K562 (cell line): ENCODE data around the gene SPATA31C2. TPM values are rescaled to one million over a fixed set of nuclear protein-coding genes. Genes with fewer than 3 reads are reported as not detected.

Experiments
- ATAC-seq: fragments of 200-7000 bp; cut with Tn5 transposase; 3 replicates; pipeline ENCODE4 v1.9.1; 2020; ENCODE audit warnings: moderate library complexity
- BruUV-seq: library from RNA; stranded (reverse); fragments of 400-500 nt; replicated peaks from 2 replicates; lab custom pipeline; 2021; lab: Mats Ljungman, UMichigan
- CTCF ChIA-PET: fragments of 300-600 bp; formaldehyde crosslinking; extraction: SDS; loops from one replicate; lab custom pipeline; 2021; ENCODE audit warnings: low intra/inter-chr PET ratio; lab: Yijun Ruan, JAX
- POLR2A ChIA-PET: fragments of 300-600, 350-650 bp; sonication (Branson Sonifier 250); formaldehyde crosslinking; extraction: SDS; loops from one replicate; lab custom pipeline; 2021; ENCODE audit warnings: antibody characterized with exemption, inconsistent platforms; lab: Yijun Ruan, JAX
- DNase-seq, 4 experiments: peaks; one replicate each; pipeline versions ENCODE4 v3.0.0 to v3.0.0-alpha.2; 2011 to 2018; ENCODE audit warnings: low spot score in 3 of 4, mixed read lengths in 3 of 4; ENCODE audit errors: extremely low read depth in 1 of 4
- FAIRE-seq: peaks from 2 replicates; lab custom pipeline; 2011; peaks lifted over from hg19 to GRCh38; lab: Jason Lieb, UNC
- H2AFZ ChIP-seq: 2 replicates; pipeline ENCODE4 v1.6.0; 2011; ENCODE audit warnings: low read depth, low read length, control low read depth, inconsistent platforms
- H3K27ac ChIP-seq: fragments of 200-600 bp; 3 replicates; pipeline ENCODE4 v1.8.0; 2011; ENCODE audit warnings: low read depth, mild to moderate bottlenecking, control low read depth, inconsistent platforms, low read length, moderate library complexity, mixed read lengths; ENCODE audit errors: extremely low read depth
- H3K27me3 ChIP-seq, 2 experiments: fragments of 300-600 bp in 1 of 2; 2 replicates in 1 of 2; 3 replicates in 1 of 2; pipeline versions ENCODE4 v1.6.0 to v1.8.0; 2011; ENCODE audit warnings: inconsistent platforms in 2 of 2, low read length in 2 of 2, mild to moderate bottlenecking in 1 of 2, mixed read lengths in 1 of 2, moderate library complexity in 1 of 2; ENCODE audit not compliant: control insufficient read depth in 2 of 2, insufficient read depth in 2 of 2
- H3K36me3 ChIP-seq: fragments of 300-600 bp; 3 replicates; pipeline ENCODE4 v1.8.0; 2011; ENCODE audit warnings: mild to moderate bottlenecking, low read length, inconsistent platforms; ENCODE audit not compliant: control insufficient read depth, insufficient read depth
- H3K4me1 ChIP-seq, 2 experiments: fragments of 200-600 bp in 1 of 2; replicated peaks in 1 of 2; 2 replicates in 1 of 2; 3 replicates in 1 of 2; pipeline versions ENCODE4 v1.5.1 to v1.8.0; 2011; ENCODE audit warnings: inconsistent platforms in 2 of 2, low read length in 2 of 2, mild to moderate bottlenecking in 1 of 2, mixed read lengths in 1 of 2, moderate library complexity in 1 of 2; ENCODE audit not compliant: control insufficient read depth in 2 of 2, insufficient read depth in 2 of 2
- H3K4me2 ChIP-seq: 2 replicates; pipeline ENCODE4 v1.6.1; 2011; ENCODE audit warnings: low read length, control low read depth, inconsistent platforms, mixed read lengths; ENCODE audit not compliant: insufficient read depth
- H3K4me3 ChIP-seq: fragments of 200-600 bp; sonication (generic), shearing (Covaris generic); 2 replicates; pipeline ENCODE4 v1.5.1; 2016; ENCODE audit warnings: control low read depth, inconsistent platforms
- H3K79me2 ChIP-seq: fragments of 200-600 bp; 3 replicates; pipeline ENCODE4 v1.8.0; 2011; ENCODE audit warnings: low read length, inconsistent platforms; ENCODE audit not compliant: control insufficient read depth, insufficient read depth
- H3K9ac ChIP-seq, 2 experiments: 2 replicates each; pipeline versions ENCODE4 v1.6.0 to v1.6.1; 2011; ENCODE audit warnings: low read depth in 2 of 2, low read length in 2 of 2, control low read depth in 1 of 2, inconsistent platforms in 1 of 2, mild to moderate bottlenecking in 1 of 2, mixed read lengths in 1 of 2; ENCODE audit not compliant: insufficient read depth in 1 of 2
- H3K9me1 ChIP-seq: one replicate; pipeline ENCODE4 v1.6.0; 2011; ENCODE audit warnings: inconsistent platforms, mild to moderate bottlenecking, low read length, moderate library complexity; ENCODE audit not compliant: control insufficient read depth, insufficient read depth
- H3K9me3 ChIP-seq: replicated peaks from 2 replicates; pipeline ENCODE4 v1.5.1; 2011; ENCODE audit warnings: low read depth, low read length, inconsistent platforms; ENCODE audit not compliant: control insufficient read depth, insufficient read depth
- H4K20me1 ChIP-seq: replicated peaks from 2 replicates; pipeline ENCODE4 v1.6.1; 2011; ENCODE audit warnings: low read length, inconsistent platforms, mixed read lengths; ENCODE audit not compliant: control insufficient read depth, insufficient read depth
- BCL6 ChIP-seq: fragments of 250-450 bp; sonication (Bioruptor Pico); IDR thresholded peaks from 2 replicates; pipeline ENCODE4 v1.4.0; 2020
- BRF2 ChIP-seq: IDR thresholded peaks from 3 replicates; pipeline ENCODE4 v1.6.1; 2011; ENCODE audit warnings: borderline replicate concordance, mild to moderate bottlenecking; ENCODE audit not compliant: insufficient read length, insufficient read depth
- CCAR2 ChIP-seq: fragments of 200-400 bp; formaldehyde crosslinking; IDR thresholded peaks from 2 replicates; pipeline ENCODE4 v1.6.1; 2017; ENCODE audit warnings: mild to moderate bottlenecking, low read depth, low read length
- CREB1 ChIP-seq, 2 experiments: sonication (generic) in 1 of 2; formaldehyde crosslinking in 1 of 2; IDR thresholded peaks; 2 replicates each; pipeline versions ENCODE4 v1.6.1 to v1.8.0; 2012 to 2022; ENCODE audit warnings: inconsistent platforms in 1 of 2, mild to moderate bottlenecking in 1 of 2, missing genetic modification reagents in 1 of 2, moderate library complexity in 1 of 2
- DIDO1 ChIP-seq: fragments of 450-650 bp; IDR thresholded peaks from 2 replicates; pipeline ENCODE4 v1.6.1; 2016; ENCODE audit warnings: low read depth, missing biosample characterization, missing genetic modification characterization
- ELF1 ChIP-seq: fragments of 200-800 bp; sonication (Bioruptor generic); IDR thresholded peaks from 2 replicates; pipeline ENCODE4 v1.6.1; 2016; ENCODE audit warnings: missing genetic modification characterization, missing compliant biosample characterization
- HCFC1 ChIP-seq: IDR thresholded peaks from 2 replicates; pipeline ENCODE4 v1.6.1; 2012; ENCODE audit warnings: low read depth, low read length, improper control_type of control experiment
- HNRNPK ChIP-seq: fragments of 200-400 bp; formaldehyde crosslinking; IDR thresholded peaks from one replicate; pipeline ENCODE4 v1.6.1; 2018; ENCODE audit warnings: mild to moderate bottlenecking, low read depth, low read length; ENCODE audit not compliant: poor library complexity, severe bottlenecking
- PCBP1 ChIP-seq: fragments of 200-400 bp; formaldehyde crosslinking; IDR thresholded peaks from 2 replicates; pipeline ENCODE4 v1.6.1; 2018; ENCODE audit warnings: mild to moderate bottlenecking, low read depth, low read length; ENCODE audit not compliant: poor library complexity, severe bottlenecking
- RBM22 ChIP-seq: fragments of 200-400 bp; formaldehyde crosslinking; IDR thresholded peaks from 2 replicates; pipeline ENCODE4 v1.6.1; 2018; ENCODE audit warnings: low read length, low read depth; ENCODE audit not compliant: poor library complexity, severe bottlenecking
- SIRT6 ChIP-seq: IDR thresholded peaks from one replicate; pipeline ENCODE4 v1.6.1; 2012; ENCODE audit warnings: low read depth, mild to moderate bottlenecking, control low read depth, inconsistent platforms, low read length, moderate library complexity
- TEAD1 ChIP-seq, 2 experiments: fragments of 450-650 bp in 1 of 2; sonication (generic) in 1 of 2; formaldehyde crosslinking; IDR thresholded peaks; 2 replicates each; pipeline versions ENCODE4 v1.4.0 to v1.8.0; 2020 to 2022; ENCODE audit warnings: mild to moderate bottlenecking in 2 of 2, missing genetic modification reagents in 1 of 2
- ZKSCAN3 ChIP-seq: fragments of 250-450 bp; sonication (Bioruptor Pico); IDR thresholded peaks from 2 replicates; pipeline ENCODE4 v1.4.0; 2020
- ZNF174 ChIP-seq: fragments of 250-450 bp; sonication (Bioruptor Pico); IDR thresholded peaks from 2 replicates; pipeline ENCODE4 v1.4.0; 2020; ENCODE audit warnings: mild to moderate bottlenecking
- ZNF175 ChIP-seq: fragments of 200-800 bp; sonication (Bioruptor generic); IDR thresholded peaks from 2 replicates; pipeline ENCODE4 v1.6.1; 2016; ENCODE audit warnings: low read depth, mild to moderate bottlenecking, missing genetic modification characterization, missing compliant biosample characterization
- ZNF277 ChIP-seq: fragments of 250-450 bp; sonication (Bioruptor Pico); IDR thresholded peaks from 2 replicates; pipeline ENCODE4 v1.8.0; 2022; ENCODE audit warnings: inconsistent platforms, mild to moderate bottlenecking, moderate library complexity, borderline replicate concordance
- ZNF75A ChIP-seq: fragments of 450-650 bp; formaldehyde crosslinking; IDR thresholded peaks from 2 replicates; pipeline ENCODE4 v1.4.0; 2020; ENCODE audit warnings: mild to moderate bottlenecking
- WGBS: fragments of 100-300 bp; shearing (Covaris generic); methylation state at CpG from one replicate; pipeline ENCODE4 v1.1.6; 2016; ENCODE audit warnings: low coverage, mixed read lengths; ENCODE audit not compliant: insufficient coverage; ENCODE audit errors: missing lambda C conversion rate; 5-methylcytosine and 5-hydroxymethylcytosine counted together
- in situ Hi-C: fragments of 300-500 bp; cut with MboI; formaldehyde crosslinking; loops from 4 replicates; pipeline ENCODE4 v1.15.0; 2018; ENCODE audit warnings: inconsistent platforms, mixed read lengths
- intact Hi-C: fragments of 100-400 bp; cut with micrococcal nuclease; formaldehyde crosslinking; loops from 2 replicates; pipeline ENCODE4 v1.14.2; 2022
- polyA plus RNA-seq, 8 experiments: library from polyadenylated mRNA; depleted of rRNA in 4 of 8; stranded (reverse) in 5 of 8; unstranded in 3 of 8; fragments of >200 nt; fragmentation: Nextera tagmentation in 2 of 8; fragmentation: Illumina TruSeq in 1 of 8; extraction: Ambion mirVana in 2 of 8; extraction: Trizol in 1 of 8; gene quantifications; 2 replicates each; pipeline versions ENCODE4 v1.2.1 to v1.2.3, GENCODE V29; 2011 to 2014; ENCODE audit warnings: inconsistent platforms in 1 of 8, missing spikeins in 1 of 8
- total RNA-seq, 7 experiments: library from RNA; depleted of rRNA in 6 of 7; stranded (reverse); fragments of >200 nt in 6 of 7; fragmentation: Illumina TruSeq in 2 of 7; extraction: Trizol in 2 of 7; gene quantifications; 2 replicates each; pipeline versions ENCODE4 v1.2.1 to v1.2.3, GENCODE V29; 2011 to 2021; ENCODE audit warnings: low replicate concordance in 1 of 7

Gene SPATA31C2
- total and polyA plus RNA-seq, 9 of the 15 experiments (the other 6 are each of a cell fraction or from before 2014, with no cell fraction given) = 0.04 to 0.27 (median 0.16) TPM

GRCh38 chr9:88183798-88184495, 45.7 kb upstream of the SPATA31C2 start (continued):
- TF ChIP-seq ZKSCAN3 (CRISPR knock-in tag) (no peak), BCL6 (no peak), ELF1 (tag) (no peak)

GRCh38 chr9:88182501-88182900, 44.2 kb upstream of the SPATA31C2 start:
- no peak for TF ChIP-seq CCAR2
- TF ChIP-seq ZNF175 = no peak
- TF ChIP-seq ZNF174 = no peak
- no peak for TF ChIP-seq RBM22
- TF ChIP-seq PCBP1 = no peak
- TF ChIP-seq SIRT6 = no peak
- TF ChIP-seq ZNF277 = no peak
- no peak for TF ChIP-seq HCFC1
- TF ChIP-seq DIDO1 (tag) = no peak
- TF ChIP-seq ZNF75A (CRISPR knock-in tag) = no peak
- TF ChIP-seq CREB1 (IDR thresholded peaks at IDR 0.05) = no peak
- no peak for TF ChIP-seq CREB1 (CRISPR knock-in tag; IDR thresholded peaks at IDR 0.05)
- TF ChIP-seq BRF2 = no peak
- no peak for TF ChIP-seq HNRNPK
- TF ChIP-seq TEAD1 (CRISPR knock-in tag; IDR thresholded peaks at IDR 0.05) = no peak
- TF ChIP-seq, all 486 proteins: peak for 0
- POLR2A ChIA-PET = no interaction called here
- H4K20me1 ChIP-seq = no peaks in the 10 kb centered on the region
- WGBS = 0% methylated on average over 4 of the region's 6 CpGs
- no peak overlapping the region for H3K4me2 ChIP-seq
- H3K4me3 ChIP-seq = no peak overlapping the region
- peaks cover 2 to 11% of the 10 kb centered on the region in 2 experiments; a peak in 3 of 5 replicates for H3K27me3 ChIP-seq
- no peak overlapping the region for H2AFZ ChIP-seq
- CTCF ChIA-PET = no interaction called here
- no peaks in the 10 kb centered on the region for H3K9me1 ChIP-seq
- no peaks in the 10 kb centered on the region for H3K79me2 ChIP-seq
- ATAC-seq = no peak
- no peak for FAIRE-seq
- in situ Hi-C loops (no loop called here), intact Hi-C loops (no loop called here)
- DNase-seq = no peak
- H3K4me1 ChIP-seq = no peaks in the 10 kb centered on the region
- H3K36me3 ChIP-seq = no peaks in the 10 kb centered on the region
- no peak overlapping the region for H3K27ac ChIP-seq
- no peak overlapping the region for H3K9ac ChIP-seq
- H3K9me3 ChIP-seq = no peaks in the 10 kb centered on the region
- BruUV-seq = no TSS peak
